Thyroid gland (tissue), 4 donors: ENCODE results near the gene PRLR.
"Not testable (repeated sequence)": the region's sequence is repeated elsewhere in the genome, so short reads cannot be mapped to it uniquely, and the experiment has no call there.

ENCODE experiments used
- CTCF ChIP-seq, 6 experiments: fragments of 200-600 bp in 3 of 6; fragments of 450-650 bp in 3 of 6; sonication (generic) in 3 of 6; IDR thresholded peaks; one replicate each; pipeline ENCODE4 v1.5.1; 2016 to 2019; ENCODE audit warnings: antibody characterized with exemption in 6 of 6, mild to moderate bottlenecking in 2 of 6, inconsistent platforms in 1 of 6, moderate library complexity in 1 of 6
- POLR2A ChIP-seq, 2 donors: fragments of 450-650 bp; IDR thresholded peaks; one replicate each; pipeline ENCODE4 v1.6.1; 2017; ENCODE audit warnings: antibody characterized with exemption in 2 of 2, mild to moderate bottlenecking in 2 of 2, moderate library complexity in 1 of 2

- TF ChIP-seq CTCF, POLR2A (IDR thresholded peaks at IDR 0.05): not testable (repeated sequence)
Measured at GRCh38 chr5:35189801-35190200, 40.5 kb downstream of the PRLR start.
